Spleen (tissue), 11 donors: Measurements from ENCODE around the gene MEX3C. TPM values are rescaled to one million over a fixed set of nuclear protein-coding genes. Genes with fewer than 3 reads are reported as not detected.

Experiments
- DNase-seq: peaks from one replicate; pipeline ENCODE4 v3.0.0-alpha.2; 2020
- H3K27ac ChIP-seq, 8 donors: fragments of 200-600 bp; sonication (generic) in 7 of 8; 1 replicate in 4 of 8; 2 replicates in 4 of 8; pipeline versions ENCODE4 v1.5.0 to v1.8.0; 2016 to 2021; ENCODE audit warnings: inconsistent platforms in 4 of 8, mild to moderate bottlenecking in 4 of 8, moderate library complexity in 1 of 8
- H3K27me3 ChIP-seq, 7 donors: fragments of 200-600 bp; sonication (generic) in 6 of 7; replicated peaks in 1 of 7; 1 replicate in 4 of 7; 2 replicates in 3 of 7; pipeline versions ENCODE4 v1.5.0 to v1.8.0; 2016 to 2021; ENCODE audit warnings: inconsistent platforms in 3 of 7, mild to moderate bottlenecking in 1 of 7
- H3K36me3 ChIP-seq, 6 donors: fragments of 200-600 bp; sonication (generic) in 5 of 6; 1 replicate in 4 of 6; 2 replicates in 2 of 6; pipeline versions ENCODE4 v1.5.0 to v1.8.0; 2016 to 2021; ENCODE audit warnings: inconsistent platforms in 2 of 6
- H3K4me1 ChIP-seq, 6 donors: fragments of 200-600 bp; sonication (generic) in 5 of 6; 1 replicate in 3 of 6; 2 replicates in 3 of 6; pipeline versions ENCODE4 v1.5.0 to v1.8.0; 2016 to 2021; ENCODE audit warnings: inconsistent platforms in 3 of 6
- H3K4me3 ChIP-seq, 8 donors: fragments of 200-600 bp; sonication (generic) in 7 of 8; 1 replicate in 4 of 8; 2 replicates in 4 of 8; pipeline versions ENCODE4 v1.5.0 to v1.8.0; 2016 to 2021; ENCODE audit warnings: inconsistent platforms in 4 of 8, mild to moderate bottlenecking in 4 of 8, moderate library complexity in 2 of 8
- H3K9me3 ChIP-seq, 8 donors: fragments of 200-600 bp; sonication (generic) in 7 of 8; 1 replicate in 4 of 8; 2 replicates in 4 of 8; pipeline versions ENCODE4 v1.5.0 to v1.8.0; 2016 to 2021; ENCODE audit warnings: inconsistent platforms in 4 of 8
- POLR2A ChIP-seq, 3 donors: fragments of 450-650 bp; IDR thresholded peaks; one replicate each; pipeline ENCODE4 v1.5.1; 2017; ENCODE audit warnings: antibody characterized with exemption in 3 of 3, mild to moderate bottlenecking in 1 of 3
- POLR2AphosphoS5 ChIP-seq, 3 donors: sonication (generic); formaldehyde crosslinking; IDR thresholded peaks; one replicate each; pipeline ENCODE4 v1.5.1; 2017; ENCODE audit warnings: antibody characterized with exemption in 3 of 3
- WGBS, 5 donors: extraction: QIAGEN DNeasy Blood & Tissue Kit in 3 of 5; methylation state at CpG; one replicate each; pipeline versions ENCODE4 v1.1.5 to v1.1.7; 2013 to 2018; 5-methylcytosine and 5-hydroxymethylcytosine counted together
- intact Hi-C: fragments of 100-400 bp; cut with DNase I; formaldehyde crosslinking; loops from one replicate; pipeline ENCODE4 v1.15.0; 2023; ENCODE audit warnings: low total_unique reads
- polyA plus RNA-seq, 3 donors: library from polyadenylated mRNA; stranded (reverse); fragments of 200-250 nt; gene quantifications; one replicate each; pipeline ENCODE4 v1.2.1, GENCODE V29; 2013
- total RNA-seq, 7 donors: library from RNA; depleted of rRNA in 3 of 7; stranded (reverse); fragments of >200 nt in 3 of 7; fragmentation: NEBNext Ultra II Directional in 4 of 7; extraction: Animal tissue kit (Norgen Biotek cat#: 25700) in 4 of 7; gene quantifications; one replicate each; pipeline versions ENCODE4 v1.1.0 to v1.2.1, GENCODE V29; 2016 to 2021
- TF ChIP-seq, protein P1 (sequence below), 11 experiments: fragments of 200-600 bp in 7 of 11; fragments of 450-650 bp in 4 of 11; sonication (generic) in 4 of 11; IDR thresholded peaks in 8 of 11; conservative IDR thresholded peaks in 3 of 11; 1 replicate in 7 of 11; 2 replicates in 4 of 11; pipeline versions ENCODE4 v1.4.0 to v1.8.0; 2016 to 2021; ENCODE audit warnings: antibody characterized with exemption in 11 of 11, inconsistent platforms in 4 of 11, mild to moderate bottlenecking in 1 of 11
- donor health status: healthy with polysubstance abuse.
- donor health status: DM: no; HTN: no; CAD: no; lungs with moderate emphysema.
- donor health status: DM: no; HTN: no; CAD: no.
- donor health status: Bipolar disorder and iron deficiency.
- donor health status: healthy.
- donor health status: DM: no; HTN: no; CAD: no.
- donor health status: DM: yes; HTN: yes; CAD: no.

The MEX3C gene
- total and polyA plus RNA-seq, 10 donors = 10.2 to 56.7 (median 42.7) TPM

DNA sequence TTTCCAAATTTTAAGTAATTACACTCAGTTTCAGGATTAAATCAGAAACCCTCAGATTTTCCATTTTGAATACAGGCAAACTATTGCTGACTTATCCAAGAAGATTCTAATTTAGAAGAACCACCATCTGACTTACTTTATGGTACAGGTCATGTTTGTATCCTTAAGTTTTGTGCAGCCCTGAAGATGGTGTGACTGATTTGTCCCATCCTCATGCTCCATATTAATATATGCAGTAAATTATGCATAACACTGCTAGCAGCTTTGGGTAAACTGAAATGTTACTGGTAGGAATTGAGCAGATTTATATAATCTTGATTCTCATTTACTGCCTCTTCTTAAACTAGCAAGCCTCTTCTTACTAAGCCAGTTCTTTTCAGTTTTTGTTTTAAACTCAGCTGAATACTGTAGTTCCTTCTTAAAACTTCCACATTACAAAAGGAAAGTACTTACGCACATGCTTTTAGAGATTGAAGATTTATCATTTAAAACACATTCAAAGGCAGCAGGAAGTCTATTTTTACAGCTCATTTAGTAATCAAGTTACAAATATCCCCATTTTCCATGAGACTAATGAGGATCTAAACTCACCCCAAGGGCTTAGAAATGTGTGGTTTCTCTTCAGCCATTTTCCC lies 25.7 kb downstream of the MEX3C start:
- Histone ChIP-seq H3K9me3 (no peaks in the 10 kb centered on the region), H3K27ac (peak overlapping the region in 5 of 8 donors; percentile 8 to 49 (median 25)), H3K27me3 (no peaks in the 10 kb centered on the region), H3K36me3 (peaks cover 2 to 32% (median 20%) of the 10 kb centered on the region in 6 donors), H3K4me1 (peaks cover 0 to 20% (median 9%) of the 10 kb centered on the region in 6 donors), H3K4me3 (no peak overlapping the region)
- no peak for TF ChIP-seq POLR2A (IDR thresholded peaks at IDR 0.05)
- no peak for TF ChIP-seq POLR2AphosphoS5 (IDR thresholded peaks at IDR 0.05)
- TF ChIP-seq, protein P1, sequence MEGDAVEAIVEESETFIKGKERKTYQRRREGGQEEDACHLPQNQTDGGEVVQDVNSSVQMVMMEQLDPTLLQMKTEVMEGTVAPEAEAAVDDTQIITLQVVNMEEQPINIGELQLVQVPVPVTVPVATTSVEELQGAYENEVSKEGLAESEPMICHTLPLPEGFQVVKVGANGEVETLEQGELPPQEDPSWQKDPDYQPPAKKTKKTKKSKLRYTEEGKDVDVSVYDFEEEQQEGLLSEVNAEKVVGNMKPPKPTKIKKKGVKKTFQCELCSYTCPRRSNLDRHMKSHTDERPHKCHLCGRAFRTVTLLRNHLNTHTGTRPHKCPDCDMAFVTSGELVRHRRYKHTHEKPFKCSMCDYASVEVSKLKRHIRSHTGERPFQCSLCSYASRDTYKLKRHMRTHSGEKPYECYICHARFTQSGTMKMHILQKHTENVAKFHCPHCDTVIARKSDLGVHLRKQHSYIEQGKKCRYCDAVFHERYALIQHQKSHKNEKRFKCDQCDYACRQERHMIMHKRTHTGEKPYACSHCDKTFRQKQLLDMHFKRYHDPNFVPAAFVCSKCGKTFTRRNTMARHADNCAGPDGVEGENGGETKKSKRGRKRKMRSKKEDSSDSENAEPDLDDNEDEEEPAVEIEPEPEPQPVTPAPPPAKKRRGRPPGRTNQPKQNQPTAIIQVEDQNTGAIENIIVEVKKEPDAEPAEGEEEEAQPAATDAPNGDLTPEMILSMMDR (IDR thresholded peaks at IDR 0.05 in 8 of 11, conservative IDR thresholded peaks at IDR 0.05 in 3 of 11) = no peak
- intact Hi-C loops = no loop called here
- DNase-seq = no peak
- WGBS, 5 donors = 17 to 43% (median 30%) methylated on average over 1 of the region's 1 CpG

DNA sequence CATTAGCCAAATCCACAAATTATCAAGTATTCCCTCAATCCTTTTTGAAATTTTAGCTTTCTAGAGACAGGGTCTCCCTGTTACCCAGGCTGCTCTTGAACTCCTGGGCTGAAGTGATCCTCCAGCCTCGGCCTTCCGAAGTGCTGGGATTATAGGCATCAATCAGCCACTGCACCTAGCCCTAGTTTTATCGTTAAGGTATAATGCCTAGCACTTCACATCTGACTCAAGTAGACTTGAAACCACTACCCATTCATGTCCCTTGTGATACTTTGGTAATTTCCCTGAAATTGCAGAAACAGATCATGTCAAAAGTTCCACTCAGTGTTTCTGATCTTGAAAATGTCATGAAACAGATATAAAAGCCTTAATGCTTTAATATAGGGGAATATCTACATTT lies 26.3 kb downstream of the MEX3C start:
- Histone ChIP-seq H3K36me3 (peaks cover 0 to 26% (median 15%) of the 10 kb centered on the region in 6 donors), H3K4me1 (peaks cover 0 to 20% (median 9%) of the 10 kb centered on the region in 6 donors), H3K9me3 (no peaks in the 10 kb centered on the region), H3K27ac (peak overlapping the region in 5 of 8 donors; percentile 8 to 49 (median 25)), H3K4me3 (no peak overlapping the region), H3K27me3 (no peaks in the 10 kb centered on the region)
- DNase-seq = no peak
- 73 to 83% (median 78%) methylated on average over 3 of the region's 3 CpGs for WGBS, 5 donors
- TF ChIP-seq POLR2A (IDR thresholded peaks at IDR 0.05) (no peak), POLR2AphosphoS5 (IDR thresholded peaks at IDR 0.05) (no peak)
- TF ChIP-seq, protein P1 (IDR thresholded peaks at IDR 0.05 in 8 of 11, conservative IDR thresholded peaks at IDR 0.05 in 3 of 11) = no peak
- intact Hi-C loops = no loop called here

DNA sequence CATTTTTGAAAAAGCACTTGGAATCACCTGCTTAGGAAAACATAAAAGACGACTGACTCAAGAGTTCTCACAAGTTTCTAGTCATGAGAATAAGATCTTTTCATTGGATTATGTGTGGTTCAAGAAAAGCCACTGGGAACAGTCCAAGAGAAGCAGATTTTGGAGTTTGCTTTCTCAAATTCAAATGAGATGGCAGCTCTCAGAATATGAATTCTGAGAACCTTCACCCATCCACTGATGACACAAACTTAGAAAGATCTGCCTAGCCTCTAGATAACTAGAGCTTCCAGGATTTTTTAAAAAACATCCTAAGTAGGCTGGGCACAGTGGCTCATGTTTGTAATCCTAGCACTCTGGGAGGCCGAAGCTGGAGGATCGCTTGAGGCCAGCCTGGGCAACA lies 26.8 kb downstream of the MEX3C start:
- no peaks in the 10 kb centered on the region for H3K9me3 ChIP-seq
- TF ChIP-seq POLR2A (IDR thresholded peaks at IDR 0.05) (no peak), POLR2AphosphoS5 (IDR thresholded peaks at IDR 0.05) (no peak)
- TF ChIP-seq, protein P1 (IDR thresholded peaks at IDR 0.05 in 8 of 11, conservative IDR thresholded peaks at IDR 0.05 in 3 of 11) = no peak
- no peak overlapping the region for H3K27ac ChIP-seq
- DNase-seq = no peak
- H3K36me3 ChIP-seq = peaks cover 0 to 21% (median 10%) of the 10 kb centered on the region in 6 donors
- intact Hi-C loops = no loop called here
- H3K27me3 ChIP-seq = no peaks in the 10 kb centered on the region
- peaks cover 0 to 20% (median 9%) of the 10 kb centered on the region in 6 donors for H3K4me1 ChIP-seq
- H3K4me3 ChIP-seq = no peak overlapping the region
- 92 to 98% (median 92%) methylated on average over 3 of the region's 3 CpGs for WGBS, 5 donors

DNA sequence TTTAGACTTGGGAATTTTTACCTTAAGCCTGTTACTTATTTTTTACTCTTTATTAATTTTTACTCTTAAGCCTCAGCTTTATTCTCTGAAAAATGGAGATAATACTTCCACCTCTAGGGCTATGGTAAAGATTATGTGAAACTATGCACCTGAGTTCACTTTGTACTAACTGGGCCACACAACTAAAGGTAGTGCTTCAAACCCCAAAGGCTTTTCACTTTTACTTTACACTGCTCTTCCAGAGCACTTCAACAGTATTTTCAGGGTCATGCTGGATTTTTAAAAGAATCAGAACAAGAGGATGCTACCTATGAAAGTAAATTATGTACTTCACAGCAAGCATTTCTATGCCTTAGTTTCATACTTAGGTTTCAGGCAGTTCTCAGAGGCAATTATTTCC lies 27.8 kb downstream of the MEX3C start:
- Histone ChIP-seq H3K4me1 (peaks cover 0 to 28% (median 10%) of the 10 kb centered on the region in 6 donors), H3K27me3 (no peaks in the 10 kb centered on the region), H3K9me3 (no peaks in the 10 kb centered on the region), H3K27ac (peak overlapping the region in 2 of 8 donors; percentile 16 to 29), H3K36me3 (peaks cover 0 to 12% (median under 1%) of the 10 kb centered on the region in 6 donors), H3K4me3 (no peak overlapping the region)
- no peak for DNase-seq
- intact Hi-C loops = no loop called here
- TF ChIP-seq, protein P1 (IDR thresholded peaks at IDR 0.05 in 8 of 11, conservative IDR thresholded peaks at IDR 0.05 in 3 of 11) = no peak
- TF ChIP-seq POLR2AphosphoS5 (IDR thresholded peaks at IDR 0.05) (no peak), POLR2A (IDR thresholded peaks at IDR 0.05) (no peak)
